Ammon's horn (tissue), 1 donor: ENCODE results near the gene TEX10.
"Not testable (repeated sequence)": the region's sequence is repeated elsewhere in the genome, so short reads cannot be mapped to it uniquely, and the experiment has no call there.

Experiments used
- DNase-seq: peaks from one replicate; pipeline ENCODE4 v3.0.0-alpha.2; 2016; ENCODE audit warnings: low spot score

The TEX10 gene

GRCh38 chr9:100352727-100353505 lies at the start of gene TEX10:
TSS of gene TEX10 (minus strand) at chr9:100352942. CDS start at chr9:100349363, 3,579 bp downstream.
- DNase-seq, result peak; percentile 90

GRCh38 chr9:100401042-100401441 lies 48.3 kb upstream of the TEX10 start:
- no peak for DNase-seq

GRCh38 chr9:100397529-100398266 lies 45.0 kb upstream of the TEX10 start:
- DNase-seq, result no peak

GRCh38 chr9:100396769-100397168 lies 44.0 kb upstream of the TEX10 start:
- DNase-seq, result no peak

GRCh38 chr9:100394816-100395215 lies 42.1 kb upstream of the TEX10 start:
- DNase-seq, result peak; percentile 6

- DNase-seq, result no peak
These were observed 41.4 kb upstream of the TEX10 start for GRCh38 chr9:100394032-100394695.

GRCh38 chr9:100392989-100393388 lies 40.2 kb upstream of the TEX10 start:
- not testable (repeated sequence) for DNase-seq

- DNase-seq, result no peak
These were observed 27.1 kb upstream of the TEX10 start for GRCh38 chr9:100379862-100380261.

- DNase-seq, result no peak
These were observed 24.3 kb upstream of the TEX10 start for GRCh38 chr9:100377015-100377414.

GRCh38 chr9:100375658-100376057 lies 22.9 kb upstream of the TEX10 start:
- DNase-seq, result no peak

GRCh38 chr9:100372648-100373047 lies 19.9 kb upstream of the TEX10 start:
- DNase-seq, result no peak

- no peak for DNase-seq
These were observed 17.5 kb upstream of the TEX10 start for GRCh38 chr9:100370064-100370723.

- no peak for DNase-seq
These were observed 15.9 kb upstream of the TEX10 start for GRCh38 chr9:100368672-100369071.

- DNase-seq, result no peak
These were observed 13.4 kb upstream of the TEX10 start for GRCh38 chr9:100366121-100366520.

- no peak for DNase-seq
These were observed 11.3 kb upstream of the TEX10 start for GRCh38 chr9:100364013-100364412.

GRCh38 chr9:100359057-100359456 lies 6.3 kb upstream of the TEX10 start:
- DNase-seq, result no peak

GRCh38 chr9:100357501-100357900 lies 4.8 kb upstream of the TEX10 start:
- DNase-seq, result no peak

- no peak for DNase-seq
These were observed 2.8 kb upstream of the TEX10 start for GRCh38 chr9:100355561-100355960.

GRCh38 chr9:100354121-100354800 lies 1.5 kb upstream of the TEX10 start:
- DNase-seq, result no peak

- peak; percentile 18 for DNase-seq
These were observed 478 bp downstream of the TEX10 start for GRCh38 chr9:100352201-100352726.

GRCh38 chr9:100351508-100351907 lies 1.2 kb downstream of the TEX10 start:
- DNase-seq, result no peak
